Cardiac fibroblast (primary cell): ENCODE results near the gene KAZN.

ENCODE experiments used
- DNase-seq, 2 donors: peaks; one replicate each; pipeline versions ENCODE4 v3.0.0 to v3.0.0-alpha.2; 2010; ENCODE audit warnings: low read depth in 2 of 2
- H3K4me3 ChIP-seq, 2 donors: replicated peaks in 1 of 2; 1 replicate in 1 of 2; 2 replicates in 1 of 2; pipeline ENCODE4 v1.5.1; 2011; ENCODE audit warnings: low read depth in 2 of 2, low read length in 2 of 2, mild to moderate bottlenecking in 2 of 2, moderate library complexity in 1 of 2
- CTCF ChIP-seq: IDR thresholded peaks from one replicate; pipeline ENCODE4 v1.5.1; 2011; ENCODE audit warnings: low read depth, mild to moderate bottlenecking, low read length, inconsistent platforms

KAZN gene

GRCh38 chr1:14775434-14775833, 176.9 kb downstream of the KAZN start:
- no peak for TF ChIP-seq CTCF
- no peak overlapping the region for H3K4me3 ChIP-seq
- no peak for DNase-seq

DNA sequence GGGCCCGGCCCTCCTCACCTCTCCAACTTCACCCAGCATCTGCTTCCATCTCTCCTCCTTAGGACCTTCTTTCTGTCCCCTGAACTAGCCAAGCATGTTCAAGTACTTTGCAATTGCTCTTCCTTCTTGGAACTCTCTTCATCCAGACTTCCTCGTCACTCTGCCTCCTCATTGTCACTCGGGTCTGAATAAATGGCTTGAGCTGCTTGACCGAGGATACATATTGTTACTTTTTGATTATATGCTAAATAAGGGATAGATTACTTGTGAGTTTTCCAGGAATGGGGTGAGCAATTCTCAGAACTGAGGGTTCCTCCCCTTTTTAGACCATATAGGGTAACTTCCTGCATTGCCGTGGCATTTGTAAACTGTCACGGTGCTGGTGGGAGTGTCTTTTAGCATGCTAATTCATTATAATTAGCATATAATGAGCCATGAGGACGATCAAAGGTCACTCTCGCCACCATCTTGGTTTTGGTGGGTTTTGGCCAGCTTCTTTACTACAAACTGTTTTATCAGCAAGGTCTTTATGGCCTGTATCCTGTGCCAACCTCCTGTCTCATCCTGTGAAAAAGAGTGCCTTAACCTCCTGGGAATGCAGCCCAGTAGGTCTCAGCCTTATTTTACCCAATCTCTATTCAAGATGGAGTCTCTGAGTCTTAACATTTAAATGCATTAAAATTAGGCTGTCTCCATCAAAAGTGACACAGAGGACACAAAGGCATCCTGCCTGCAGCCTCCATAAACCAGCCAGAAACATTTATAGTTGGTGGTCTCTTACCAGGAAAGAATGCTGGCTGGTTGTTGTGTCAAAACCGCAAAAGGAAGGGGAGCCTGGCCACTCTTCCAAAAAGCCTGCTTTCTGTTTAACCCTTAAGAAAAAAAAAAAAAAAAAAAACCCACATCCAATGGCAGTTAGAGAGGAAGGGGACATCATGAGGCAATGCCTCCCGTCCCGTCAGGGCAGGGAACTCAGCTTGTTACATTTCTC, 179.3 kb downstream of the KAZN start:
- TF ChIP-seq CTCF: no peak
- no peak overlapping the region for H3K4me3 ChIP-seq
- no peak for DNase-seq

DNA sequence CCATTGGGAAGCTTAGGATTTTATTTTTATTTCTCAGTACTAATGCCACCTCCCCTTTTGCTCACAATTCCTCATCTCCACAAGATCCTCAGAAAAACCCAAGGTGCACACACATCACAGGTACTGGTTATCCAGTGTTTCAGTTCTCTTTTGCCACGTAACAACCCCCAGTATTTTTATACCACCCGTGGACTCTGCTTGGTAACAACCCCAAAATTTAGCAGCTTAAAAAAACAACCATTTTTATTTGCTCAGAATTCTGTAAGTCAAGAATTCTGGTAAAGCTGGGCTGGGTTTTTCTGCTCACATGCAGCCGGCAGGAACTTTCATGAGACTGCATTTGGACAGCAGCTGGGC, 180.0 kb downstream of the KAZN start:
- H3K4me3 ChIP-seq: no peak overlapping the region
- TF ChIP-seq CTCF: no peak
- DNase-seq: no peak

DNA sequence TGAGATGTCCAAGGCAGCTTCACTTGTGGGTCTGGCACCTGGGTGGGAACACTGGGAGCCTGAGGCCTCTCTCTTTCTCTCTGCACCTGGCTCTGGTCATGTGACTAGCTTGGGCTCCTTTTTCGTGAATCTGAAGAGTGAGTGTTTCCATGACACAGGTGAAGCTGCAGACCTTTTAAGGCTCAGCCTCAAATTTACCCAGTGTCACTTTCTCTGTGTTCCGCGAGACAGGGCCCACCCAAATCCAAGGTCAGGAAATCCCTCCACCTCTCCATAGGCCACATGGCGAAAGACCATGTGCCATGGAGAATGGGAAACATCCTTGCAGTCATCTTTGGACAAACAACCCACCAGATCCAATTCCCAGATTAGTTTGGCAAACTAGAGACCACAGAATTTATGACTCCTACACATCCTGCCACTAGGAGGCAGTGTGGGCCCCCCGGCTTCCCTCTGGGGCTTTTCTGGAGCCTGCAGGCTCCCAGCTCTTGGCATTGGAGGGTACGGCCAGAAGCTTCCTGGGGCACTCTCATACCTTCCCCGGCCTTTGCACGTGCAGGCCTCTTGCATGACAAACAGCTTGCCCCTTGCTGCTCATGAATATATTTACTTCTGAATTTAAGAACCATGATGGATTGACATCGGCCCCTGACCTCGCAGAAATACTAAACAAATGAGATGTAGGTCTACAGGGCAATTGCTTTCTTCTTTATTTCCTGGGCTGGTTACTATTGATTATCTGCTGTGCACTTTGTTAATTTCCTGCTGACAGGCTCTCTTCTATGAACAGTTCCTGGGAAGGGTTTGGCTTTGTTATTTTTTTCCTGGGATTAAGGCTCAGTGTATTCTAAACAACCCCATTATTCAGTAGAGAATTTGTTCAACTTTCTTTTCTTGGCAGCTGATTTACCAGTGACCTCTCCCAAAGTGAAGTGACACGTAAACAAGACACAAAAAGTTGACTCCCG, 180.7 kb downstream of the KAZN start:
- DNase-seq: peak; percentile 2 to 31
- peak; percentile 43 for TF ChIP-seq CTCF
- no peak overlapping the region for H3K4me3 ChIP-seq

DNA sequence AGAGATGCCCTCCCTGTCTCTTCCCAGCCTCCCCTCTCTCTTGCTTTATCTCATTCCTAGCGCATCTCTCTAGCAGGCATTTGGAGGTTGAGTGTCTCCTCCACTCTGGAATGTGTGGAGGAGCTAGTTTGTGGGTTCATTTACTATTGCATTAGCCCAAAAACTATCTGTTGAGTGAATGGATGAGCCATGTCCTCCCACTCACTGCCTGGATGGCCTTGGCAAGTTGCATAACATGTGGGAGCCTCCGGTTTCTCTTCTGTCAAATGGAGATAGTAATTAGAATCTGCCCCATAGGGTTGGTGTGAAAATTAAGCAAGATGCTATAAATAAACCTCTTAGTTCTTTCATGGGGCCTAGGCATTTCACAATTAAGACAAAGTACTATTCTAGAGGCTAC, 181.8 kb downstream of the KAZN start:
- no peak for TF ChIP-seq CTCF
- DNase-seq: peak in 1 of 2 donors; percentile 10
- no peak overlapping the region for H3K4me3 ChIP-seq

DNA sequence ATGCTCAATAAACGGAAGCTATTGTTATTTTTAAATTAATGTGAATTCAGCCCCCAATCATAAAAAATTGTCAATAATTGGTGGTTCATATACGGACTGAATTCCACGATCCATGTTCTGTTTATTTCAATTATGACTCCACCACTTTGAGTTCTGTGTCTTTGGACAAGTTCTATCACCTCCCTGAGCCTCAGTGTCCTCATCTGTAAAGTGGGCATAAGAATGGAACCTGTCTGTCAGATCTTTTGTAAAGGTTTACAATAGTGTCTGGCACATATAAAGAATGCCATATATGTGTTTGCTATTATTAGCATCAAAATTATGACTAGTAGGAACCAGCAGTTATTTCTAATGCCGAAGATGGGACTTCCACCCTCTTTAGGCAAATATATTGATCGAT, 183.3 kb downstream of the KAZN start:
- TF ChIP-seq CTCF: no peak
- no peak overlapping the region for H3K4me3 ChIP-seq

More for the DNA sequence above, 183.3 kb downstream of the KAZN start:
- DNase-seq: no peak
